Endothelial cell of umbilical vein (primary cell): Measurements from ENCODE around the gene COL13A1. TPM values are rescaled to one million over a fixed set of nuclear protein-coding genes. Genes with fewer than 3 reads are reported as not detected.

Experiments used
- BruUV-seq: library from RNA; stranded (reverse); fragments of 400-500 nt; replicated peaks from 2 replicates; lab custom pipeline; 2021; lab: Mats Ljungman, UMichigan
- CTCF ChIA-PET: fragments of 300-600, 350-600 bp; sonication (Branson Sonifier 250); formaldehyde crosslinking; loops from one replicate; lab custom pipeline; 2021; ENCODE audit warnings: antibody characterized with exemption, inconsistent platforms; lab: Charles Lee
- POLR2A ChIA-PET: fragments of 300-600, 350-600 bp; sonication (Branson Sonifier 250); formaldehyde crosslinking; loops from one replicate; lab custom pipeline; 2021; ENCODE audit warnings: antibody characterized with exemption, inconsistent platforms; lab: Charles Lee
- DNase-seq: peaks from one replicate; pipeline ENCODE4 v3.0.0-alpha.2; 2011; ENCODE audit warnings: low read depth, low spot score
- FAIRE-seq: peaks from 2 replicates; lab custom pipeline; 2011; peaks lifted over from hg19 to GRCh38; lab: Jason Lieb, UNC
- H2AFZ ChIP-seq: 2 replicates; pipeline ENCODE4 v1.6.0; 2012; ENCODE audit warnings: low read depth, low read length, control low read depth, inconsistent platforms
- H3K27ac ChIP-seq: 2 replicates; pipeline ENCODE4 v1.5.1; 2011; ENCODE audit warnings: low read depth, mild to moderate bottlenecking, control low read depth, low read length, moderate library complexity; ENCODE audit not compliant: insufficient read depth
- H3K27me3 ChIP-seq, 2 experiments: 2 replicates each; pipeline versions ENCODE4 v1.6.0 to v1.6.1; 2011; ENCODE audit warnings: low read length in 2 of 2, mixed read lengths in 1 of 2; ENCODE audit not compliant: control insufficient read depth in 2 of 2, insufficient read depth in 2 of 2
- H3K36me3 ChIP-seq, 2 experiments: 2 replicates in 1 of 2; 3 replicates in 1 of 2; pipeline ENCODE4 v1.5.1; 2011; ENCODE audit warnings: low read length in 2 of 2, mild to moderate bottlenecking in 1 of 2, moderate library complexity in 1 of 2; ENCODE audit not compliant: control insufficient read depth in 2 of 2, insufficient read depth in 2 of 2; ENCODE audit errors: extremely low read depth in 1 of 2
- H3K4me1 ChIP-seq: 3 replicates; pipeline ENCODE4 v1.5.1; 2011; ENCODE audit warnings: mild to moderate bottlenecking, low read length; ENCODE audit not compliant: control insufficient read depth, insufficient read depth; ENCODE audit errors: extremely low read depth
- H3K4me2 ChIP-seq: 2 replicates; pipeline ENCODE4 v1.6.1; 2011; ENCODE audit warnings: low read length, control low read depth, mixed read lengths; ENCODE audit not compliant: insufficient read depth
- H3K4me3 ChIP-seq, 3 experiments: fragments of 200-600 bp in 1 of 3; sonication (generic), shearing (Covaris generic) in 1 of 3; replicated peaks in 1 of 3; 2 replicates each; pipeline ENCODE4 v1.5.1; 2011 to 2016; ENCODE audit warnings: control low read depth in 3 of 3, low read length in 3 of 3, mild to moderate bottlenecking in 2 of 3, inconsistent platforms in 1 of 3, low read depth in 1 of 3, moderate library complexity in 1 of 3; ENCODE audit not compliant: insufficient read depth in 1 of 3
- H3K79me2 ChIP-seq: 2 replicates; pipeline ENCODE4 v1.6.0; 2012; ENCODE audit warnings: low read length, inconsistent platforms; ENCODE audit not compliant: control insufficient read depth, insufficient read depth
- H3K9ac ChIP-seq: replicated peaks from 2 replicates; pipeline ENCODE3; 2011; ENCODE audit warnings: low read length, control low read depth; ENCODE audit not compliant: insufficient read depth; ENCODE audit errors: extremely low read depth
- H3K9me1 ChIP-seq: replicated peaks from 3 replicates; pipeline ENCODE4 v1.6.0; 2011; ENCODE audit warnings: mild to moderate bottlenecking, low read length; ENCODE audit not compliant: control insufficient read depth, insufficient read depth; ENCODE audit errors: extremely low read depth
- H3K9me3 ChIP-seq: replicated peaks from 2 replicates; pipeline ENCODE4 v1.5.1; 2012; ENCODE audit warnings: low read length, inconsistent platforms; ENCODE audit not compliant: control insufficient read depth, insufficient read depth
- H4K20me1 ChIP-seq: replicated peaks from 2 replicates; pipeline ENCODE3; 2011; ENCODE audit warnings: mild to moderate bottlenecking, low read length; ENCODE audit not compliant: control insufficient read depth, insufficient read depth; ENCODE audit errors: extremely low read depth
- EZH2 ChIP-seq: IDR thresholded peaks from 2 replicates; pipeline ENCODE4 v1.6.1; 2012; ENCODE audit warnings: borderline replicate concordance, low read depth, mild to moderate bottlenecking, moderate library complexity, low read length, inconsistent platforms; ENCODE audit not compliant: severe bottlenecking
- GATA2 ChIP-seq: IDR thresholded peaks from 2 replicates; pipeline ENCODE4 v1.7.0; 2011; ENCODE audit warnings: low read depth, mild to moderate bottlenecking, moderate library complexity, mixed read lengths, low read length; ENCODE audit not compliant: insufficient read length, insufficient read depth
- JUN ChIP-seq: IDR thresholded peaks from 2 replicates; pipeline ENCODE4 v1.6.1; 2011; ENCODE audit warnings: borderline replicate concordance, low read depth; ENCODE audit not compliant: insufficient read length, insufficient read depth
- MYC ChIP-seq: IDR thresholded peaks from one replicate; pipeline ENCODE4 v1.6.1; 2011; ENCODE audit warnings: mild to moderate bottlenecking, low read depth, low read length
- POLR2A ChIP-seq: IDR thresholded peaks from 2 replicates; pipeline ENCODE4 v1.6.1; 2012; ENCODE audit warnings: low read depth, mild to moderate bottlenecking, control low read depth, low read length
- POLR2AphosphoS5 ChIP-seq: IDR thresholded peaks from 2 replicates; pipeline ENCODE4 v1.6.1; 2012; ENCODE audit warnings: low read depth, mild to moderate bottlenecking, control low read depth, low read length, moderate library complexity; ENCODE audit not compliant: insufficient read depth
- dilution Hi-C: fragments of 300-500 bp; cut with MboI; formaldehyde crosslinking; loops from one replicate; pipeline ENCODE4 v1.15.0; 2019; ENCODE audit warnings: low sequenced_read_pairs; ENCODE audit not compliant: extremely low pct_ligation_motif_present
- intact Hi-C: fragments of 100-400 bp; cut with micrococcal nuclease; formaldehyde crosslinking; loops from one replicate; pipeline ENCODE4 v1.10.0; 2022
- polyA plus RNA-seq, 4 experiments: library from polyadenylated mRNA; depleted of rRNA in 3 of 4; stranded (reverse) in 3 of 4; unstranded in 1 of 4; fragments of >200 nt; gene quantifications; 2 replicates each; pipeline versions ENCODE4 v1.2.1 to v1.2.3, GENCODE V29; 2011 to 2012; ENCODE audit warnings: missing spikeins in 1 of 4
- total RNA-seq: library from RNA; stranded (reverse); gene quantifications from 2 replicates; pipeline ENCODE4 v1.2.3, GENCODE V29; 2021
- TF ChIP-seq, protein P1 (sequence below), 2 donors: IDR thresholded peaks; 1 replicate in 1 of 2; 2 replicates in 1 of 2; pipeline ENCODE4 v1.5.1; 2011; ENCODE audit warnings: low read length in 2 of 2, mild to moderate bottlenecking in 2 of 2, moderate library complexity in 2 of 2, control low read depth in 1 of 2, inconsistent platforms in 1 of 2, low read depth in 1 of 2; ENCODE audit not compliant: insufficient read depth in 1 of 2; ENCODE audit errors: extremely low read depth in 1 of 2

Gene COL13A1
- total and polyA plus RNA-seq, 2 donors (not counting 3 experiments of a cell fraction or from before 2014, with no cell fraction given): 21.4 to 47.5 TPM

DNA sequence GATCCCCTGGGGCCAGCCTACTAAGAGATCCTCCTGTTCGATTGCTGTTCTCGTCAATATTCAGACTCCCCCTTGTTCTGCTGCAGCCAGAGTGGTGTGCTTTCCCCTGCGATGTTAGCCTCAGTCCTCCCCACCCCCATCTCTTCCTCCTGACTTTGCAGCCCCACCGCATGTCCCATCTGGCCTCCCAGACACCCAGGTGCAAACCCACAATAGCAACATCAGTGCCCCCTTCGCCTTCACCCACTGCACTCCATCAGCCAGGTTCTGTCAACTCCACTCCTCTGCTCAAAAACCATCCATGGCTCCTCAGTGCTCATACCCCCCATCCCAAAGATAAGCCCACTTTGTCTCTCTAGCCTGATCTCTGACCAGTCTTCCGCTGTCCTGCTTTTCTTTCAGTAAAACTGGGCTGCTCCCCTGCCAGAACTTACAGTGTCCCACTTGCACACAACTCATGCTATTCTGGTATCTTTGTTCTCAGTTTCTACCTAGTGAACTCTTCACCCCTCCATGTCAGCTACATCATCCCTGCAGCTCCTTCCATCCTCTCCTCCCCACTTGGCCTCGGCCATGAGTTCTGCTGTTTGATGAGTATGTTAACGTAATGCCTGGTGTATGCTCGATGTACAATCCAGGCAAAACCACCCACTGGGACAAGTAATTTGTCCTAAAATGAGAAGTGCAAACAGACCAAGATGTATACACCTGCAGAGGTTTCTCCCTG, 26.6 kb downstream of the COL13A1 start:
- Histone ChIP-seq H3K27ac (no peak overlapping the region), H3K9me1 (no peaks in the 10 kb centered on the region), H3K4me2 (no peak overlapping the region), H3K79me2 (peaks cover 29% of the 10 kb centered on the region), H3K27me3 (no peaks in the 10 kb centered on the region), H3K4me1 (peaks cover 37% of the 10 kb centered on the region), H3K9me3 (no peaks in the 10 kb centered on the region), H3K4me3 (no peak overlapping the region), H3K36me3 (no peaks in the 10 kb centered on the region), H2AFZ (no peak overlapping the region), H4K20me1 (no peaks in the 10 kb centered on the region), H3K9ac (no peak overlapping the region)
- dilution Hi-C loops: no loop called here
- BruUV-seq: no TSS peak
- TF ChIP-seq POLR2A: no peak
- TF ChIP-seq EZH2: no peak
- TF ChIP-seq JUN: no peak
- FAIRE-seq (peak; percentile 40), DNase-seq (no peak)
- ChIA-PET POLR2A (no interaction called here), CTCF (interaction anchor here (1.2 to 1.6 kb wide), 5 partner anchors 23 to 87 kb away, joined by 3 to 4 read pairs (median 3); no protein-coding TSS in a partner anchor)
- intact Hi-C loops: loop anchor here (5.0 kb wide), 1 partner anchor 34 kb away; no protein-coding TSS in a partner anchor

DNA sequence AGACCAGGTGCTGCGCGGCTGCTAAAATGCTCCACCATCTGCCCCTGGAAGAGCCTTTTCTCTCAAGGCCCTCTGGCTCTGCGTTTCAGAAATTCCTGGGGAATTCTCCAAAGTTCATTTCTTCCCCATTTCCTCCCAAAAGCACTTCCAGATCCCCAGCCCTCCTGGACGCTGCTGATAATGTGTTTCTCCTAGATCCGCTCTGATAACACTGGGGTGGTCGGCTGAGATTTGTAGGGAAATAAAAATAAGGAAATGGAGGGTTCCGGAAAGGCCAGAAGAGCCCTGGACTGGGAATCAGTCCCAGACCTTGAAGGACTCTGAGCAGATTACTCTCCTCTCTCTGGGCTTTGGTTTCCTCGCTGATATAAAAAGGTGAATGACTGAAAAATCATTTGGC, 28.1 kb downstream of the COL13A1 start:
- H3K9ac ChIP-seq: no peak overlapping the region
- no TSS peak for BruUV-seq
- DNase-seq (peak; percentile 84), FAIRE-seq (peak; percentile 97)
- H2AFZ ChIP-seq: no peak overlapping the region
- intact Hi-C loops: loop anchor here (1.0 to 5.0 kb wide), 2 partner anchors 28 to 33 kb away; partner anchors contain the start of gene COL13A1
- H3K9me1 ChIP-seq: no peaks in the 10 kb centered on the region
- H4K20me1 ChIP-seq: no peaks in the 10 kb centered on the region
- ChIA-PET POLR2A (interaction anchor here (1.0 kb wide), 1 partner anchor 18 kb away, joined by 3 read pairs; no protein-coding TSS in a partner anchor), CTCF (interaction anchor here (1.0 to 2.8 kb wide), 4 partner anchors 9 to 85 kb away, joined by 3 to 8 read pairs (median 5); no protein-coding TSS in a partner anchor)
- peak overlapping the region; percentile 18 for H3K27ac ChIP-seq
- dilution Hi-C loops: no loop called here
- H3K36me3 ChIP-seq: no peaks in the 10 kb centered on the region
- no peaks in the 10 kb centered on the region for H3K9me3 ChIP-seq
- no peaks in the 10 kb centered on the region for H3K27me3 ChIP-seq
- H3K4me3 ChIP-seq: no peak overlapping the region
- H3K4me2 ChIP-seq: peak overlapping the region; percentile 54
- TF ChIP-seq POLR2A (peak; percentile 35), POLR2AphosphoS5 (peak; percentile 73), MYC (no peak), GATA2 (peak; percentile 97)
- TF ChIP-seq, protein P1, sequence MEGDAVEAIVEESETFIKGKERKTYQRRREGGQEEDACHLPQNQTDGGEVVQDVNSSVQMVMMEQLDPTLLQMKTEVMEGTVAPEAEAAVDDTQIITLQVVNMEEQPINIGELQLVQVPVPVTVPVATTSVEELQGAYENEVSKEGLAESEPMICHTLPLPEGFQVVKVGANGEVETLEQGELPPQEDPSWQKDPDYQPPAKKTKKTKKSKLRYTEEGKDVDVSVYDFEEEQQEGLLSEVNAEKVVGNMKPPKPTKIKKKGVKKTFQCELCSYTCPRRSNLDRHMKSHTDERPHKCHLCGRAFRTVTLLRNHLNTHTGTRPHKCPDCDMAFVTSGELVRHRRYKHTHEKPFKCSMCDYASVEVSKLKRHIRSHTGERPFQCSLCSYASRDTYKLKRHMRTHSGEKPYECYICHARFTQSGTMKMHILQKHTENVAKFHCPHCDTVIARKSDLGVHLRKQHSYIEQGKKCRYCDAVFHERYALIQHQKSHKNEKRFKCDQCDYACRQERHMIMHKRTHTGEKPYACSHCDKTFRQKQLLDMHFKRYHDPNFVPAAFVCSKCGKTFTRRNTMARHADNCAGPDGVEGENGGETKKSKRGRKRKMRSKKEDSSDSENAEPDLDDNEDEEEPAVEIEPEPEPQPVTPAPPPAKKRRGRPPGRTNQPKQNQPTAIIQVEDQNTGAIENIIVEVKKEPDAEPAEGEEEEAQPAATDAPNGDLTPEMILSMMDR (IDR thresholded peaks at IDR 0.05; ENCODE audit: extremely low read depth in 1 of 2, insufficient read depth in 1 of 2, low read depth in 1 of 2, low read length in 2 of 2): no peak
- peaks cover 26% of the 10 kb centered on the region for H3K79me2 ChIP-seq
- peaks cover 37% of the 10 kb centered on the region for H3K4me1 ChIP-seq
